Skin epidermis (tissue), 12 donors: ENCODE measurements around the gene IQSEC2.

Experiments used
- H3K27ac ChIP-seq, 21 experiments: fragments of 200-600 bp; sonication (generic) in 11 of 21; one replicate each; pipeline ENCODE4 v1.5.0; 2020; ENCODE audit warnings: mild to moderate bottlenecking in 3 of 21, inconsistent platforms in 2 of 21, moderate library complexity in 2 of 21
- H3K4me3 ChIP-seq, 7 experiments: fragments of 200-600 bp; sonication (generic) in 2 of 7; one replicate each; pipeline ENCODE4 v1.5.0; 2020; ENCODE audit warnings: inconsistent platforms in 2 of 7, mild to moderate bottlenecking in 2 of 7, moderate library complexity in 1 of 7

Gene IQSEC2

DNA sequence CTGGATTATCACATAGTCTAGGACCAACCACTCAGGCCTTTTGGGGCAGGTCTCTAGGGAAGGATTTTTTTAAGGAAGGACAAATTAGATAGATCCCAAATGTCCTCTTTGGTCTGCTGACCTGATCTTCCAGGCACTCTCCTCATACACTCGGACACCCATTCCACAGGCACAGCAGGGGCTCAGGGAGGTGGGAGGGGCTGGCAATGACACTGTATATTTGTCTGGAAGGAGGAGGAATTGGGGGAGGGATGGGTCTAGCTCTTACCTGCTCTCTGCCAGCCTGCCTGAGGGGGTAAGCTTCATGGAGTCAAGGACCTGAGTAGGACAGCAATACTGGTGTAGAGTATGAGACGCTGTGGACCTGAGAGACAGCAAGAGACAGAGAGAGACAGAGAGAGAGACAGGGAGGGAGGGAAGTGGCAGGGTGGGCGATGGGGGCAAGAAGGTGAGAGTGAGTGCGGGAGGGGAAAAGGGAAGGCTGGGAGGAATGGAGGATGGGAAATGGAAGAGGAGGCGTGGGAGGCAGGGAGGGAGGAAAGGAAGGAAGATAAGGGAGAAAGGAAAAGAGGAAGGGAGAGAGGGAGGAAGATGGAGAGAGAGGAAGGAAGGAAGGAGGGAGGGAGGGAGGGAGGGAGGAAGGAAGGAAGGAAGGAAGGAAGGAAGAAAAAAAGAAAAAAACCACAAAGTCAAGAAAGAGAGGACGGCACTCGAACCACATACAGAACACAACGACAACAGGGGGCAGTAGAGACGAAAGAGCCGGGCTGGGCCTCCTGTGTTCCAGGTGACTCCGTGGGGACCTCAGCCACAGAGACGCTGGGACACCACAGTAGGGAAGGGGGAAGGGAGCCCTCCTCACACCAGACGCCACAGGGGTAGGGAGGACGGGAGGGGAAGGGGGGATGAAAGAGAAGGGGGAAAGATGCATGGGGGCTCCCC, 1.8 kb downstream of the IQSEC2 start:
- Histone ChIP-seq H3K4me3 (peak overlapping the region in 2 of 7 experiments; percentile 33 to 40), H3K27ac (peak overlapping the region in 1 of 21 experiments; percentile 82)

DNA sequence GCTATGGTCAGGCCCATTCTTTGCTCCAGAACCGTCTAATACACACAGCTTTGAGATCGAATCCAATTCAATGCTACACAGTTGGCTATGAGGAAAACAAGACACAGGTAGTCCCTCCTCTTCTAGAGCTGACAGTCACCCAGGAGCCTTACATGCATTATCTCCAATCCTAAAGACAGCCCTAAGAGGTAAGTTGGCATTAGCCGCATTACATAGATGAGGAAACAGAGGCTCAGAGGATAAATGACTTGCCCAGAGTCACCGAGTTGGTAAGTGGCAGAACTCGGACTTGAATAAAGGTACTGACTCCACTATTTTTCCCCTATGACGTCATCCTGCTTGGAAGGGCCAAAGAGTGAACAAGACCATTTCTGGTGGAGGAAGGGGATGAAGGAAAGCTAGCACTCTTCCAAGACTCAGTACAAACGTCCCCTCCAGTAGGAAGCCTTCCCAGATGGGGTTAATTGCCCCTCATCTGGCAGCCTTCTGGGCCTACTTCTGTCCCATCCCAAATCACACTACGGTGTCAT, 8.5 kb downstream of the IQSEC2 start:
- no peak overlapping the region for H3K27ac ChIP-seq

GRCh38 chrX:53269536-53270107, 11.8 kb downstream of the IQSEC2 start:
- no peak overlapping the region for H3K27ac ChIP-seq
- H3K4me3 ChIP-seq: no peak overlapping the region

More for the DNA sequence above, 8.5 kb downstream of the IQSEC2 start:
- H3K4me3 ChIP-seq: no peak overlapping the region

DNA sequence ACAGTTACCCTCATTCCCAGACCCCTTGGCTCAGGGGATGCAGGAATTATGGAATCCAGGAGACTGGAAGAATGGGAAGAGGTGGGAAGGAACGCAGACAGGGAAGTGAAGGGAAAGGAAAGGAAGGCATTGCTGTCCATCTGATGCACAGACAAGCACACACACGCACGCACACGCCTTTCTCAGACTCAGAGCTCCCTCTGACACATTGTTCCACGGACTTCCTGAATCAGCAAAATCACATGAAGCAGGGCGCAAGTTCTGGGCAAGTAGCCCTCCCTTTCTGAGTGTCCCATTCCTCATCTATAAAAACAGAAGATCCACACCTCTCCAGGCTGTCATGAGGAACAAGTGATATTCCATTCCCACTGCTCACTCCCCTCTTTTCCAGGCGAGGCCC, 13.2 kb downstream of the IQSEC2 start:
- no peak overlapping the region for H3K4me3 ChIP-seq
- H3K27ac ChIP-seq: peak overlapping the region in 4 of 21 experiments; percentile 11 to 36 (median 30)

GRCh38 chrX:53266914-53267313, 14.5 kb downstream of the IQSEC2 start:
- Histone ChIP-seq H3K4me3 (no peak overlapping the region), H3K27ac (peak overlapping the region in 10 of 21 experiments; percentile 16 to 60 (median 44))

DNA sequence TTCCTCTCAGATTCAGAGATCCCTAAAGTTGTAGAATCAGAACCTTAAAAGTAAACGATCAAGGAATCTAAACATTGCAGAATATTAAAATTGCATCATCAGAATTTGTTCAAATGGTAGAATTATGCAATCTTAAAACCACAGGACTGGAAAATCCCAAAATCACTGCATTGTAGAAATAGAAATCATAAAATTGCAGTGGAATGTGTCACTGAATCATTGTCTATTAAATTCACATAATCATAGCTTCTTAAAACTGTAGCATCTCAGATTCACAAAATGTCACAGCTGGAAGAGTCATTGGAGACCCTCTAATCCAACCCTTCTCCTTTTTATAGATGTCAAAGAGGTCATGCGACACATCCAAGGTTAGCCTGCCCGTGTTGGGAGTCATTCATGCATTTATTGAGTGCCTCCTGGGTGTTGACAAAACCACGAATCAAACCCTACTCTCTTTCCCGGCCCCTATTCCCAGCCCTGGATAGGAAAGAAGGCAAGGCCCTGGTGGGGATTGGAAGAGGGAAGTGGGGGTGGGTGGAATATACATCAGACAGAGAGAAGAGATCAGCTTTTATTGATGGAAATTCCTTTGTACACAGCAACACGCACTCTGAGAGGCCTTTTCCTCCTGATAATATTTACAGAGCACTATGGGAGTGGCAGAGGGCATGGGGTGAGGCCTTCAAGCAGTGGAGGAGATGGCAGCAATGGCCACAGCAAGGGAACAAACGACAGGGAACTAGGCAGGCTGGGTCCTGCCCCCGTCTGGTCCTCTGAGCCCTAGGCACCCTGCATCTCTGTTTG, 15.4 kb downstream of the IQSEC2 start:
- H3K27ac ChIP-seq: peak overlapping the region in 15 of 21 experiments; percentile 12 to 66 (median 44)
- H3K4me3 ChIP-seq: no peak overlapping the region

DNA sequence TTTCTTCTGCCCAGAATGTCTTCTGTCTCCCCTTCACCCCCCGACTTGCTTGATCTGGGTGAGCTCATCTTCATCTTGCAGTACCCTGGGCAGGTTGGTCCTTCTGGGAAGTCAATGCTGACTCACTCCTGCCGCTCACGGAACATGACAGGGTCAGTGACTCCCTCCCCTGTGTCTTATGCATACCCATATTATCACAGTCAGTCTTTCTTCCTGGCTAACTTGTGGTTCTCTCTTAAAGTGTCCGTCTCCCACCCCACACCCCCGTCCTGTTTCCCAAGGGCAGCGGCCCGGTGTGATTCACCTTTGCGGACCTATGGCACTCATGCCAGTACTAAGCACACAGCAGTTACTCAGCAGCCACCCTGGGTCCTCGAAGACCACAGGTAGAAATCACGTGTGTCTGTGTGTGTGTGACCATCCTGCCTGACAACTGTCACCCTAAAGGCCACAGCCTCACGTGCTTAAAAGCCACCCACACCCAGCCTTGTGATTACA, 17.7 kb downstream of the IQSEC2 start:
- H3K27ac ChIP-seq: no peak overlapping the region
- no peak overlapping the region for H3K4me3 ChIP-seq

GRCh38 chrX:53262918-53263394, 18.4 kb downstream of the IQSEC2 start:
- H3K27ac ChIP-seq: no peak overlapping the region
- no peak overlapping the region for H3K4me3 ChIP-seq

- Histone ChIP-seq H3K4me3 (no peak overlapping the region), H3K27ac (no peak overlapping the region)
Observed at GRCh38 chrX:53262189-53262917, 19.0 kb downstream of the IQSEC2 start.

GRCh38 chrX:53261355-53261972, 19.9 kb downstream of the IQSEC2 start:
- Histone ChIP-seq H3K27ac (no peak overlapping the region), H3K4me3 (no peak overlapping the region)

GRCh38 chrX:53260836-53261235, 20.5 kb downstream of the IQSEC2 start:
- no peak overlapping the region for H3K27ac ChIP-seq
- H3K4me3 ChIP-seq: no peak overlapping the region

GRCh38 chrX:53257670-53258423, 23.5 kb downstream of the IQSEC2 start:
- Histone ChIP-seq H3K4me3 (no peak overlapping the region), H3K27ac (no peak overlapping the region)

DNA sequence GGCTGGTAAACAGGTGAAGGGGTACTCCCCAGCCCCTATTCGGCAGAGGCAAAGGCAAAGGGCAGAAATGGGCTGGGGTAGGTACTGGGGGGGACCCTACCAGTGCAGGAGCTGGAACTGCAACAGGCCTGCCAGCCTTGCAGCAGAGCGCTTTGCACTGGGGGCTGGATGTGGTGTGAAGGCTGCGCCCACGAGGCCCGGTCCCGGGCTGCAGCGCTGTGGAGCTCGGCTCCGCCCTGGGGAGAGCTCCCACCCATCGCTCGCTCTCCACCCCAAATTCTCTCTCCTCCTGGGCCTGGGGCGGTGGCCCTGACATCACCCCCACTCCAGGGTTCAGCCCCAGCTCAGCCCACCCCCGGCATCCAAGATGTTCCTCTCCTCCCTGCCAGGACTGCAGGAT, 24.2 kb downstream of the IQSEC2 start:
- no peak overlapping the region for H3K4me3 ChIP-seq
- H3K27ac ChIP-seq: no peak overlapping the region

DNA sequence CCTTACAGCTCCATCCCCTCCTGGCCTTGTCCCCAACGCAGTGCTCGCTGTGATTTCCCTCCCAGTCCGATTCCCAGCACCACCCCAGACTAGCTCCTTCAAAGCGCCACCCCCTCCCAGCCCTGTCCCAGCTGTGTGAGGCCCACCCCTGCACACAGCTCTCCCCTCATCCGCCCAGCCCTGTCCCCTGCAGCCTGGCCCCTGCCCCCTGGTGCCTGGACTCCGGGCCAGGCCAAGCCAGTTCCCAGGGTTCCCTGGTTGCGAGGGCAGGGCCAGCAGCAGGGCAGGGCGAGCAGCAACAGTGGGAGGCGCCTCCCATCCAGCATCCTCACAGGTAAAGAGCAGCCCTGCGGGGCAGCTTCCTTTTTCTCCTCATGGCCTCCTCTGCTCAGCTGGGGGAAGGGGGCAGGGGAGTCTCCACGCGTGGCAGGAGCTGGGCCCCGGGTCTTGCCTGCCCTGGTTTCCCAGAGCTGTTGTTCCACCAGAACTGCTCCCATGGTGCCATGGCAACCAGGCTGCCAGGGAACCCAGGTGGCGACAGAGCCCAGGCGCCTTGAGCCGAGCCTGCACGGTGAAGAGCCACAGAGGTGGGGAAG, 24.8 kb downstream of the IQSEC2 start:
- H3K27ac ChIP-seq: no peak overlapping the region
- no peak overlapping the region for H3K4me3 ChIP-seq

GRCh38 chrX:53255738-53256191, 25.6 kb downstream of the IQSEC2 start:
- H3K27ac ChIP-seq: no peak overlapping the region

GRCh38 chrX:53254570-53255461, 26.6 kb downstream of the IQSEC2 start:
- H3K4me3 ChIP-seq: no peak overlapping the region
- H3K27ac ChIP-seq: no peak overlapping the region

More at GRCh38 chrX:53255738-53256191, 25.6 kb downstream of the IQSEC2 start:
- no peak overlapping the region for H3K4me3 ChIP-seq
